Effector memory CD8-positive, alpha-beta T cell (primary cell): Measurements from ENCODE around the gene ADGRE2.

Experiments
- ATAC-seq: fragments of 150-1000 bp; cut with Tn5 transposase; replicated peaks from 2 replicates; pipeline ENCODE4 v1.10.0; 2021; ENCODE audit warnings: mild to moderate bottlenecking, moderate library complexity
- DNase-seq, 3 experiments: peaks; one replicate each; pipeline ENCODE4 v3.0.0; 2021
- H3K27ac Mint-ChIP-seq, 2 donors: one replicate each; pipeline ENCODE4 v1.8.0; 2022; ENCODE audit warnings: mild to moderate bottlenecking in 2 of 2, mixed read lengths in 2 of 2, moderate library complexity in 2 of 2
- H3K27me3 Mint-ChIP-seq, 2 donors: one replicate each; pipeline ENCODE4 v1.8.0; 2022; ENCODE audit warnings: mixed read lengths in 2 of 2
- H3K36me3 Mint-ChIP-seq: one replicate; pipeline ENCODE4 v1.8.0; 2022; ENCODE audit warnings: mild to moderate bottlenecking, moderate library complexity, mixed read lengths; ENCODE audit not compliant: insufficient read depth
- H3K4me1 Mint-ChIP-seq, 2 donors: one replicate each; pipeline ENCODE4 v1.8.0; 2022; ENCODE audit warnings: low read depth in 2 of 2, mixed read lengths in 2 of 2
- H3K4me3 Mint-ChIP-seq, 2 donors: one replicate each; pipeline ENCODE4 v1.8.0; 2022; ENCODE audit warnings: mild to moderate bottlenecking in 2 of 2, mixed read lengths in 2 of 2, moderate library complexity in 2 of 2
- H3K9me3 Mint-ChIP-seq, 2 donors: one replicate each; pipeline ENCODE4 v1.8.0; 2022; ENCODE audit warnings: mixed read lengths in 2 of 2

The ADGRE2 gene

DNA sequence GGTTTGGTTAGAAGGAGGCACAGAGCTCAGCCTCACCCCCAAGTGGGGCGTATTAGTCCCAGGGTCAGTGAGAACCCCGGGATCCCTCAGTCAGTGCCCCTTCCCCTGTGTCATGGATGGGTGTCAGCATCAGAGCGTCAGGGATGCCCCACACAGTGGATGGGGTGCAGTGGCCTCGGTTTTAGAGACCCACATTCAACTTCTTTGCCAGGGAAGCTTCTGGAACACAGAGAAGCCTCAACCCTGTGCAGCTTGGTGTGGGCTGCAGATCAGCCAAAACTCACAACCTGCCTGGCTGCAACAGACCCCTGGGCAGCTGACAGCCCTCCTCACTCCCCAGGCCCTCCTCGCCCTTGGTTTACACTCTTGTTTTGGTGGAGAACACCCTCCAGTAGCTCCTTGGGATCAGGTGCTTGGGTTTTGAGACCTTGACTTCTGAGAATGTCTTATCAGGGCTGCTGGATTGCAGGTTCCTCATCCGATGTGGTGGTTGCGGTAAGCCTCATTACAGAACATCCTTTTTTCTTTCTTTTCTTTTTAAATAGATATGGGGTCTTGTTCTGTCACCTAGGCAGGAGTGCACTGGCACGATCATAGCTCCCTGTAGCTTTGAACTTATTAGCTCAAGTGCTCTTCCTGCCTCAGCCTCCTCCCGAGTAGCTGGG is 77.5 kb downstream of the ADGRE2 start:
- ATAC-seq = no peak
- Mint-ChIP-seq H3K4me1 (no peaks in the 10 kb centered on the region), H3K9me3 (peaks cover 0 to 2% of the 10 kb centered on the region in 2 donors), H3K4me3 (no peak overlapping the region), H3K36me3 (peaks cover 75% of the 10 kb centered on the region), H3K27me3 (no peaks in the 10 kb centered on the region), H3K27ac (no peak overlapping the region)
- no peak for DNase-seq

DNA sequence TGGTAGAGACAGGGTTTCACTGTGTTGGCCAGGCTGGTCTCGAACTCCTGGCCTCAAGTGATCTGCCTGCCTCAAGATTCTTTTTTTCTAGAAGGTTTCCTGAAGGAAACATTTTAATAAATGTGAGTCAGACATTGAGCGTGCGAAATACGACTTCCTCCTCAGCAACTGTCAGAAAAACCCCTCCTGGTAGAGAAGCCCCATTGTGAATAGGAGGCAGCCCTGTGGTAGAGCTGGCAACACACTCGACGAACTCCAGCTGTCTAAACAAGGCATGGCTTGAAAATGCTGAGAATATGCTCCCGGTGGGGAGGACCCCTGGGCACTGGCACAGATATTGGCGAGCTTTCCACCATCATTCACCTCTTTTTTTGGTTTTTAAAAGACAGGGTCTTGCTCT is 78.7 kb downstream of the ADGRE2 start:
- no peak for DNase-seq
- H3K27ac Mint-ChIP-seq = no peak overlapping the region
- H3K4me1 Mint-ChIP-seq = no peaks in the 10 kb centered on the region
- peaks cover 0 to 2% of the 10 kb centered on the region in 2 donors for H3K9me3 Mint-ChIP-seq
- H3K4me3 Mint-ChIP-seq = no peak overlapping the region
- no peak for ATAC-seq
- H3K27me3 Mint-ChIP-seq = no peaks in the 10 kb centered on the region
- H3K36me3 Mint-ChIP-seq = peaks cover 82% of the 10 kb centered on the region

DNA sequence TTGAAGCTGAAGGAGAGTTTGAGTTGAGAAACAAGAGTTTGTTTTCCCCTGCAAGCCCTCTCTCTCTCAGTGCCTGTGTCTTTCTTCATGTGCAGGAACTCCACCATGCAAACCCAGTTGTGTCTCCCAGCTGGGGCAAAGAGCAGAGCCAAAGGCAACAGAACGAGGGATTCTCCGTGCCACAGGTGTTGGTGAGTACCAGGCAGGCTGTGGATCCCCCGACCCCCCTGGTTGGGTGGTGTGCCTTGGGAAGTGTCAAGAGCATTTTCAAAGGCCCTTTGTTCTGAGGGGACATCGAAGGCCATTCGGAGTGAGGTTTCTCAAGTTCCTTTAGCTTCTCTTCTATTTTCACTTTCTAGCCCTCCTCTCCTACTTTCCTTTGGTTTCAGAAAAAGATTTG is 82.9 kb downstream of the ADGRE2 start:
- DNase-seq (no peak), ATAC-seq (no peak)
- Mint-ChIP-seq H3K9me3 (no peaks in the 10 kb centered on the region), H3K27ac (no peak overlapping the region), H3K4me3 (no peak overlapping the region), H3K27me3 (no peaks in the 10 kb centered on the region), H3K4me1 (peaks cover 3 to 7% of the 10 kb centered on the region in 2 donors), H3K36me3 (peaks cover 66% of the 10 kb centered on the region)

DNA sequence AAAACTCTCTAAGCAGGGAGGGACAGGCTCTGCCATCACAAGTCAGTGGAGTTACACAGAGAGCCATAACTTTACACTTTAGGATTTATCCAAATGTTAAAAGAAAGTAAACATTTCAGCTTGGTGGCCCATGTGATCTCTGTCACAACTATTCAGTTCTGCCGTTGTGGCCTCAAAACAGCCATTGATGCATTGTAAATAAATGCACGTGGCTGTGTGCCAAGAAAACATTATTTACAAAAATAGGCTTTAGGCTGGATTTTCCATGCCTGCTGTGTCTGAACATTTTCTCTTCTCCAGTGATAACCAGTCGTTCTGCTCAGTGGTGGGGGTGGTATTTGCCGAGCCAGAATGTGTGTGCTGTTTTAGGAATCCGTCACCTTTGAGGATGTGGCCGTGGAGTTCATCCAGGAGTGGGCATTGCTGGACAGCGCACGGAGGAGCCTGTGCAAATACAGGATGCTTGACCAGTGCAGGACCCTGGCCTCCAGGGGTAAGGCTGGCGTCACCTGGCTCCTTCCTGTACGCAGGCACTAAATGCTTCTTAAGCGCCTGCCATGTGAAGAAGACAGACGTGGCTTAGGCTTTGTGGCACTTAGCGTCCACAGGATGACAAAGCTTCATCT is 83.6 kb downstream of the ADGRE2 start:
- no peak for ATAC-seq
- Mint-ChIP-seq H3K27me3 (no peaks in the 10 kb centered on the region), H3K27ac (no peak overlapping the region), H3K4me1 (peaks cover 3 to 10% of the 10 kb centered on the region in 2 donors), H3K9me3 (no peaks in the 10 kb centered on the region), H3K36me3 (peaks cover 63% of the 10 kb centered on the region), H3K4me3 (no peak overlapping the region)
- DNase-seq = no peak

DNA sequence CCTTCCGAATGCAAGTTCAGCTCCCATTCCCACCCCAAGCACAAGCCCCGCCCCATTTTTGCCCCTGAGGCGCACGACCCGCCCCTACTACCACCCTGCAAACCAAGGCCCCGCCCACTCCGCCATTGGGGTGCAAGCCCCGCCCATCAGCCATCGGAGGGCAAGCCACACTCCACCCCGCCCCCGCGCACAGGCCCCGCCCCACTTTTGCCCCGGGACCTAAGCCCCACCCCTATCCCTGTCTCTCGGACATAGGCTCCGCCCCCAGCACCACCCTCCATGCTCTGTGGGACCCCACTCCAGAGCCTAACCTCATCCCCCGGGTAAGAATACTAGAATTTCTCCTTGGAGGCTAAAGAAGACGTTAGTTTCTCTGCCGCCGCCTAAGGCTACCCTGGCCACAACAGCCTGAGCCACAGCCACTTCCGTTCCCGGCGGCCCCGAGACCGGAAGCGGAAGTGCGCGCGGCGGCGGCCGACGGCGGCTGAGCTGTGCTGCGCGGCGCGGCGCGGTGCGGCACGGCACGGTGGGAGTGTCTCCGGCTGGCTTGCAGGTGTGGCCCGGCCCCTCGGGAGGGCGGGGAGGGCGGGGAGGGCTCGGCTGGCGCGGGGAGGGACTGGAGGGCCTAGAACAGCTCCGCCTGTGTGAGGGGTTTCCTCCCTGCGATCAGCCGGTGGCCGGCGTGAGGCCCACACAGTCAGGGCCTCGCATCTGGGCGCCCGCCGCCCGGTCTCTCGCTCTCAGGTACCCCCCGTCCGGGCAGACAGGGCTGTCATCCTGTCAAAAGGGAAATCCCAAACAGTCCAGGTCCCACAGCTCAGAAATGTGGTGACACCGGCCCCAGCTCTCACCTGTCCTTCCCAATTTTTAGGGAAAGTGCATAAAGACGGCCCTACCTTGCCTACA is 88.5 kb downstream of the ADGRE2 start, which contains the start of gene ZNF333:
ZNF333 (plus strand) TSS at position 451 of the 906 bp plus-strand sequence. CDS start 3,444 bp downstream, outside the sequence.
- Mint-ChIP-seq H3K27ac (peak within 1 kb of the TSS; percentile 97 to 98), H3K4me3 (peak within 1 kb of the TSS; percentile 86 to 92), H3K9me3 (no peaks in the 10 kb centered on the region), H3K36me3 (peaks cover 25% of the 10 kb centered on the region), H3K4me1 (peaks cover 10 to 11% of the 10 kb centered on the region in 2 donors), H3K27me3 (no peaks in the 10 kb centered on the region)
- ATAC-seq (peak; percentile 90), DNase-seq (peak; percentile 94 to 98 (median 97))

DNA sequence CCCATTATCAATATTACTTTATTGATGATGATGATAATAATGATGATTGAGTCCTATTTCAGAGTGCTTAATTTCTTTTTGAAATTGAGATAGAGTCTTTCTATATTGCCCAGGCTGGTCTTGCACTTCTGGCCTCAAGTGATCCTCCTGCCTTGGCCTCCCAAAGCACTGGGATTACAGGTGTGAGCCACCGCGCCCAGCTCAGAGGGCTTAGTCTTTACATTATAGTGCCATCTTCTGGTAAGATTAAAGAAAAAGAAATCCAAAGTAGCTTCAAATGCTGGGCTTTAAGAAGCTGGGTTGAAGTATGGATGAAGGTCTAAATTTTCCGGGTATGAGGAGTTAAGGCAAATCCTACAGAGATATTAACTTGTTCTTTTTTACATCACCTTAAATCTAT is 91.9 kb downstream of the ADGRE2 start:
- Mint-ChIP-seq H3K27ac (no peak overlapping the region), H3K9me3 (no peaks in the 10 kb centered on the region), H3K4me3 (no peak overlapping the region), H3K4me1 (peaks cover 10 to 13% of the 10 kb centered on the region in 2 donors), H3K36me3 (peaks cover 10% of the 10 kb centered on the region), H3K27me3 (peaks cover 0 to 11% of the 10 kb centered on the region in 2 donors)
- no peak for ATAC-seq
- DNase-seq = no peak

DNA sequence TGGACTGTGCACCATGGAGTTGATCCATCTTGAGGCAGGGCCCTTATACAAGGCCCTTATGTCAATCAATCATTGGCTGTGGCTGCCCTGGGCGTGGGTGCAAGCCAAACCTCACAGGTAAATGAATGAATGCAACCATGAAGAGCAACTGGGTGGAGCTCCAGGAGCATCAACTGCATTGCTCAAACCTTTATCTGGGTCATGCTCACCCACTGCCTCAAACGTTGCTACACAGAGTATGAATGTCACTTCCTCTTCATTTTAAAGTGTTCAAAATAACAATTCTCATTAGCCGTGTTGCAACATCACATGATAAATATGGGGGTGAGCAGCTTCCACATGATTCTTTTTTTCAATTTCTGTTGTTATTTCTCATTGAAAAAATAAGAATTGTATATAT is 94.9 kb downstream of the ADGRE2 start:
- ATAC-seq = peak; percentile 99
- Mint-ChIP-seq H3K27me3 (peaks cover 0 to 17% of the 10 kb centered on the region in 2 donors), H3K4me3 (peak overlapping the region in 1 of 2 donors; percentile 17), H3K9me3 (no peaks in the 10 kb centered on the region), H3K4me1 (peaks cover 0 to 11% of the 10 kb centered on the region in 2 donors), H3K27ac (peak overlapping the region in 1 of 2 donors; percentile 33), H3K36me3 (no peaks in the 10 kb centered on the region)
- DNase-seq = peak in 2 of 3 experiments; percentile 16 to 18
